SK-N-SH treated with all-trans-retinoic acid at 6 μM for 48 hours (cell line): ENCODE measurements around the gene CCDC174.

Experiments
- ATAC-seq: fragments of 200-7000 bp; cut with Tn5 transposase; 3 replicates; pipeline ENCODE4 v1.9.1; 2020; ENCODE audit warnings: mild to moderate bottlenecking, moderate library complexity
- ARNTL ChIP-seq: fragments of 450-650 bp; formaldehyde crosslinking; IDR thresholded peaks from 2 replicates; pipeline ENCODE4 v1.5.0; 2020; ENCODE audit warnings: low read depth, mild to moderate bottlenecking, moderate library complexity, borderline replicate concordance
- BACH2 ChIP-seq: fragments of 250-450 bp; sonication (Bioruptor Pico); IDR thresholded peaks from 2 replicates; pipeline ENCODE4 v1.9.0; 2021; ENCODE audit warnings: mild to moderate bottlenecking, borderline replicate concordance
- CREB5 ChIP-seq: fragments of 250-450 bp; sonication (Bioruptor Pico); IDR thresholded peaks from 2 replicates; pipeline ENCODE4 v1.5.1; 2020; ENCODE audit warnings: low read depth, mild to moderate bottlenecking, moderate library complexity
- CSDC2 ChIP-seq: fragments of 250-450 bp; sonication (Bioruptor Pico); IDR thresholded peaks from 2 replicates; pipeline ENCODE4 v1.5.0; 2020; ENCODE audit warnings: mild to moderate bottlenecking, moderate library complexity
- ESRRG ChIP-seq: fragments of 250-450 bp; sonication (Bioruptor Pico); IDR thresholded peaks from 2 replicates; pipeline ENCODE4 v1.6.1; 2021; ENCODE audit warnings: mild to moderate bottlenecking
- ISL1 ChIP-seq: fragments of 250-450 bp; sonication (Bioruptor Pico); IDR thresholded peaks from 2 replicates; pipeline ENCODE4 v2.1.2; 2022; ENCODE audit warnings: mild to moderate bottlenecking, moderate library complexity
- OSR1 ChIP-seq: fragments of 250-450 bp; sonication (Bioruptor Pico); IDR thresholded peaks from 2 replicates; pipeline ENCODE4 v1.8.0; 2022; ENCODE audit warnings: moderate library complexity, mild to moderate bottlenecking, inconsistent platforms
- PPARA ChIP-seq: fragments of 250-450 bp; sonication (Bioruptor Pico); IDR thresholded peaks from 2 replicates; pipeline ENCODE4 v1.5.0; 2020; ENCODE audit warnings: mild to moderate bottlenecking, borderline replicate concordance
- RARB ChIP-seq: fragments of 250-450 bp; sonication (Bioruptor Pico); IDR thresholded peaks from 2 replicates; pipeline ENCODE4 v1.8.0; 2021; ENCODE audit warnings: mild to moderate bottlenecking, moderate library complexity
- SNAI2 ChIP-seq: fragments of 250-450 bp; sonication (Bioruptor Pico); IDR thresholded peaks from 2 replicates; pipeline ENCODE4 v1.5.0; 2020; ENCODE audit warnings: mild to moderate bottlenecking, moderate library complexity
- TCF4 ChIP-seq: fragments of 250-450 bp; sonication (Bioruptor Pico); IDR thresholded peaks from 2 replicates; pipeline ENCODE4 v1.8.0; 2021; ENCODE audit warnings: mild to moderate bottlenecking, moderate library complexity, borderline replicate concordance
- TOX ChIP-seq: fragments of 250-450 bp; sonication (Bioruptor Pico); IDR thresholded peaks from 2 replicates; pipeline ENCODE4 v1.8.0; 2021; ENCODE audit warnings: mild to moderate bottlenecking, moderate library complexity, borderline replicate concordance
- ZC3H10 ChIP-seq: fragments of 250-450 bp; sonication (Bioruptor Pico); IDR thresholded peaks from 2 replicates; pipeline ENCODE4 v1.5.1; 2021; ENCODE audit warnings: mild to moderate bottlenecking, moderate library complexity
- ZFP3 ChIP-seq: fragments of 250-450 bp; sonication (Bioruptor Pico); IDR thresholded peaks from 2 replicates; pipeline ENCODE4 v1.5.0; 2020; ENCODE audit warnings: mild to moderate bottlenecking, moderate library complexity
- ZFP30 ChIP-seq: fragments of 450-650 bp; formaldehyde crosslinking; IDR thresholded peaks from 2 replicates; pipeline ENCODE4 v1.5.0; 2022; ENCODE audit warnings: mild to moderate bottlenecking, moderate library complexity
- ZNF565 ChIP-seq: fragments of 450-650 bp; formaldehyde crosslinking; conservative IDR thresholded peaks from 2 replicates; pipeline ENCODE4 v1.5.0; 2020; ENCODE audit warnings: low read depth, mild to moderate bottlenecking, moderate library complexity
- ZNF70 ChIP-seq: fragments of 450-650 bp; formaldehyde crosslinking; IDR thresholded peaks from 2 replicates; pipeline ENCODE4 v1.5.0; 2020; ENCODE audit warnings: mild to moderate bottlenecking, moderate library complexity
- ZNF8 ChIP-seq: fragments of 450-650 bp; formaldehyde crosslinking; IDR thresholded peaks from 2 replicates; pipeline ENCODE4 v1.5.0; 2020; ENCODE audit warnings: mild to moderate bottlenecking, moderate library complexity
- TF ChIP-seq, protein P1 (sequence below): fragments of 250-450 bp; sonication (Bioruptor Pico); IDR thresholded peaks from 2 replicates; pipeline ENCODE4 v1.8.0; 2020; ENCODE audit warnings: mild to moderate bottlenecking, moderate library complexity, borderline replicate concordance
- TF ChIP-seq, protein P2 (sequence below): fragments of 250-450 bp; sonication (Bioruptor Pico); IDR thresholded peaks from 2 replicates; pipeline ENCODE4 v1.5.0; 2020; ENCODE audit warnings: mild to moderate bottlenecking, moderate library complexity

Gene CCDC174

GRCh38 chr3:14631687-14632441 lies 19.7 kb upstream of the CCDC174 start:
- ATAC-seq = no peak
- TF ChIP-seq SNAI2 (CRISPR knock-in tag) (no peak), ZFP30 (CRISPR knock-in tag) (no peak), BACH2 (CRISPR knock-in tag) (no peak), ESRRG (no peak), ZNF565 (no peak), OSR1 (no peak), ZNF8 (CRISPR knock-in tag) (no peak), TOX (CRISPR knock-in tag) (no peak), RARB (CRISPR knock-in tag) (no peak), CREB5 (no peak), ZC3H10 (CRISPR knock-in tag) (no peak), ZFP3 (CRISPR knock-in tag) (no peak), ZNF70 (CRISPR knock-in tag) (no peak)
- TF ChIP-seq, protein P1, sequence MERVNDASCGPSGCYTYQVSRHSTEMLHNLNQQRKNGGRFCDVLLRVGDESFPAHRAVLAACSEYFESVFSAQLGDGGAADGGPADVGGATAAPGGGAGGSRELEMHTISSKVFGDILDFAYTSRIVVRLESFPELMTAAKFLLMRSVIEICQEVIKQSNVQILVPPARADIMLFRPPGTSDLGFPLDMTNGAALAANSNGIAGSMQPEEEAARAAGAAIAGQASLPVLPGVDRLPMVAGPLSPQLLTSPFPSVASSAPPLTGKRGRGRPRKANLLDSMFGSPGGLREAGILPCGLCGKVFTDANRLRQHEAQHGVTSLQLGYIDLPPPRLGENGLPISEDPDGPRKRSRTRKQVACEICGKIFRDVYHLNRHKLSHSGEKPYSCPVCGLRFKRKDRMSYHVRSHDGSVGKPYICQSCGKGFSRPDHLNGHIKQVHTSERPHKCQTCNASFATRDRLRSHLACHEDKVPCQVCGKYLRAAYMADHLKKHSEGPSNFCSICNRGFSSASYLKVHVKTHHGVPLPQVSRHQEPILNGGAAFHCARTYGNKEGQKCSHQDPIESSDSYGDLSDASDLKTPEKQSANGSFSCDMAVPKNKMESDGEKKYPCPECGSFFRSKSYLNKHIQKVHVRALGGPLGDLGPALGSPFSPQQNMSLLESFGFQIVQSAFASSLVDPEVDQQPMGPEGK (CRISPR knock-in tag) = no peak
- TF ChIP-seq, protein P2, sequence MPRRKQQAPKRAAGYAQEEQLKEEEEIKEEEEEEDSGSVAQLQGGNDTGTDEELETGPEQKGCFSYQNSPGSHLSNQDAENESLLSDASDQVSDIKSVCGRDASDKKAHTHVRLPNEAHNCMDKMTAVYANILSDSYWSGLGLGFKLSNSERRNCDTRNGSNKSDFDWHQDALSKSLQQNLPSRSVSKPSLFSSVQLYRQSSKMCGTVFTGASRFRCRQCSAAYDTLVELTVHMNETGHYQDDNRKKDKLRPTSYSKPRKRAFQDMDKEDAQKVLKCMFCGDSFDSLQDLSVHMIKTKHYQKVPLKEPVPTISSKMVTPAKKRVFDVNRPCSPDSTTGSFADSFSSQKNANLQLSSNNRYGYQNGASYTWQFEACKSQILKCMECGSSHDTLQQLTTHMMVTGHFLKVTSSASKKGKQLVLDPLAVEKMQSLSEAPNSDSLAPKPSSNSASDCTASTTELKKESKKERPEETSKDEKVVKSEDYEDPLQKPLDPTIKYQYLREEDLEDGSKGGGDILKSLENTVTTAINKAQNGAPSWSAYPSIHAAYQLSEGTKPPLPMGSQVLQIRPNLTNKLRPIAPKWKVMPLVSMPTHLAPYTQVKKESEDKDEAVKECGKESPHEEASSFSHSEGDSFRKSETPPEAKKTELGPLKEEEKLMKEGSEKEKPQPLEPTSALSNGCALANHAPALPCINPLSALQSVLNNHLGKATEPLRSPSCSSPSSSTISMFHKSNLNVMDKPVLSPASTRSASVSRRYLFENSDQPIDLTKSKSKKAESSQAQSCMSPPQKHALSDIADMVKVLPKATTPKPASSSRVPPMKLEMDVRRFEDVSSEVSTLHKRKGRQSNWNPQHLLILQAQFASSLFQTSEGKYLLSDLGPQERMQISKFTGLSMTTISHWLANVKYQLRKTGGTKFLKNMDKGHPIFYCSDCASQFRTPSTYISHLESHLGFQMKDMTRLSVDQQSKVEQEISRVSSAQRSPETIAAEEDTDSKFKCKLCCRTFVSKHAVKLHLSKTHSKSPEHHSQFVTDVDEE (CRISPR knock-in tag) = no peak

DNA sequence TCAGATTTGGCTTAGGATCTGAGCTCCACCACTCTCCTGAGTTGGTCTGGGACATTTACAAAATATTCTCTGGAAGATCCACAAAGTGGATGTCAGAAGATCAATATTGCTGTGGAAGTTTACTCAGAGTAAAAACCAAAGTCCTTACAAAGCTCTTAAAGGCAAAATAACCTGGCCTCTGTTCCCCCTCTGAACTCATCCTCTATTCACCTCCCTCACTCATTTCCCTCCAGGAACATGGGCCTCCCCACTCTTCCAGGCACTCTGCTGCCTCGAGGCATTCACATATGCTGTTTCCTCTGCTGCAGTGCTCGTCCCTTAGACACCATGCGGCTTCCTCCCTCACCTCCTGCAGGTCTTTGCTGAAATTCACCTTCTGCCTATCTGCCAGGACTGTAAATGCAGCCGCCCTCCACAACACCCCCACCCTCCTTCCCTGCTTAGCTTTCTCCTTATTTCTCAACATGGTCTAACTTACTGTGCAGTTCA lies 19.1 kb upstream of the CCDC174 start:
- ATAC-seq = no peak
- TF ChIP-seq RARB (CRISPR knock-in tag) = no peak
- no peak for TF ChIP-seq ZC3H10 (CRISPR knock-in tag)
- TF ChIP-seq BACH2 (CRISPR knock-in tag) = no peak
- TF ChIP-seq TCF4 = no peak
- TF ChIP-seq, all 23 proteins: peak for 0

DNA sequence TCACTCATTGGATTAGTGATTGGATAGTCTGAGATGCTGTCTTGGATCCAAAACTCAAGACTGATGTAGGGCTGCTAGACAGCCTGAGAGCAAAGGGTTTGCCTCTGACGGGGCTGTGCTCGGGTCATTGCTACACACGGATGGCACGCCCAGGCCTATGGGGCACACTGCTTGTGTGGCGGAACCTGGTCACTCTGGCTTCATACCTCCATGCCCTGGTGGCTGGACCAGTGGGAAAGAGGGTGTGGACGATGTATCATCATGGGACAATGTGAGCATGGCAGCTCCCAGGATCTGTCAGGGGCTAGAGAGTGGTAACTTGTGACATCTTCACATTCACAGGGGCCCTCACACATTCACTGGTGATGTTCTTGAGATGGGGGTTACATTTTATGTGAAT lies 18.1 kb upstream of the CCDC174 start:
- ATAC-seq = no peak
- TF ChIP-seq OSR1 = no peak
- no peak for TF ChIP-seq RARB (CRISPR knock-in tag)
- no peak for TF ChIP-seq CSDC2 (CRISPR knock-in tag)
- no peak for TF ChIP-seq ZFP3 (CRISPR knock-in tag)
- TF ChIP-seq TOX (CRISPR knock-in tag) = no peak
- TF ChIP-seq ZFP30 (CRISPR knock-in tag) = no peak
- no peak for TF ChIP-seq PPARA (CRISPR knock-in tag)
- TF ChIP-seq SNAI2 (CRISPR knock-in tag) = no peak
- no peak for TF ChIP-seq ZC3H10 (CRISPR knock-in tag)
- no peak for TF ChIP-seq ARNTL (CRISPR knock-in tag)
- no peak for TF ChIP-seq ISL1
- TF ChIP-seq, protein P2 (CRISPR knock-in tag) = no peak
- no peak for TF ChIP-seq ZNF8 (CRISPR knock-in tag)
- no peak for TF ChIP-seq ESRRG
- no peak for TF ChIP-seq CREB5
